ELF-1 (cell line): ENCODE results near the gene DCTN1.
"Not testable (repeated sequence)": the region's sequence is repeated elsewhere in the genome, so short reads cannot be mapped to it uniquely, and the experiment has no call there.

Experiments
- DNase-seq: peaks from one replicate; pipeline ENCODE4 v3.0.0-alpha.2; 2016; ENCODE audit warnings: low read depth, low spot score

Gene DCTN1

DNA sequence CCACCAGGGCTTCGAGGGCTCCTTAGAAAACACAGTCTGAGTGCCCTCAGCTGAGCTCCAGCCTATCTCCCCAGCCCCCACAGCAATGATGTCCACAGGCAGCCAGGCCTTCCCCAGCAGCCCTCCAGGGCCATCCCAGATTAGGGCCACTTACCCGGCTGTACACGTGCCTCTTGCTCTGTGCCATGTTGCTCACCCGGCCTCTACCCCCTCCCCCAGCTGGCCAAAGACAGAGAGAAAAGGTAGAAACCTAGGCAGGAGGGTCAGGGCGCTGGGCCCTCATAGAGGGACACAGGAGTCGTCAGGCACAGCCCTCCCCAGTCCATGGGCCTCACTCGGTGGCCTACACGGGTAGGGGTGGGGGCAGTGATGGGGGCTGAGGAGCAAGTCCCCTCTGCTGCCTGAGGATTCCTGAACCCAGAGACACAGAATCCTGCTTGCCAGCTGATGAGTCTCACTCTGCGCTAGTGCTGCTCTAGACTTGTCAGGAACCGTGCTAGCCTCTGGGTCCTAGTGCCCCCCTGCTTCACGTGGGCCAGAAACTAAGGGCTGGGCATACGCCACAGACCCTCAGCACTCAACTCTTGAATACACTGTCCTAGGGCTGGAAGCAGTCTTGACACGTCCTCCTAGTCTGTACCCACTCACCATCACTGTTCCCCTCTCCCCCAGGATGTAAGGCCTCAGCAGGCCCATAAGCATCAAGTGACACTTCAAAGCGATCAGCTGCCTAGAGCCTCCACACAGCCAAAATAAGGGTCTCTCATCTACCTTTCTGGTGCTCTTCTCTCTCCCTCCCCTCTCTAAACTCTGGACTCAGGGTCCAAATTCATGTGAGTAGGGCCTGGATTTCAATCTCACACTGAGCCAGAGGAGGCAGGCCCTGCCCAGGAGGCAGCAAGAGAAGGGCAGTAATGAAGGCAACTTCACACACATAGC, at the start of gene DCTN1:
Gene DCTN1, minus strand, starts transcription at position 461 of the 939 bp plus-strand sequence. Its CDS starts 274 bp downstream, at position 187.
- DNase-seq: peak; percentile 43

- no peak for DNase-seq
Observed at GRCh38 chr2:74428675-74429074, 48.6 kb upstream of the DCTN1 start.

GRCh38 chr2:74427551-74427950, 47.4 kb upstream of the DCTN1 start:
- DNase-seq: no peak

- DNase-seq: no peak
Observed at GRCh38 chr2:74426181-74426758, 46.2 kb upstream of the DCTN1 start.

GRCh38 chr2:74425523-74425922, 45.4 kb upstream of the DCTN1 start:
- no peak for DNase-seq

DNA sequence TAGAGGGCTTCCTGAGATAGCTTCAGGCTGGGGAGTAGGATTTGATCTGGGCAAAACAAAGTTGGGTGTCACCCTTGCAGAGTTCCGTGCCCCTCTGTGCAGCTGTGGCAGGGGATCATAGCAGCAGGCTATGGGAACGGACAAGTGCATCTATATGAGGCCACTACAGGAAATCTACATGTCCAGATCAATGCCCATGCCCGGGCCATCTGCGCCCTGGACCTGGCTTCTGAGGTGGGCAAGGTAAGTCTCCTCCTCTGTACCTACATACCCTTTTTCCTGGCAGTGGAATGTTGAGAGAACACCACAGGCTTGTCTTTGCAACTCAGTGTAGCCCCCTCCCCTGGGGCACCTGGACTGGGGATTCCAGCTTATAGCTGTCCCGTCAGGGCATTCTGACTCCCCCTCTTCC, 44.9 kb upstream of the DCTN1 start:
- no peak for DNase-seq

DNA sequence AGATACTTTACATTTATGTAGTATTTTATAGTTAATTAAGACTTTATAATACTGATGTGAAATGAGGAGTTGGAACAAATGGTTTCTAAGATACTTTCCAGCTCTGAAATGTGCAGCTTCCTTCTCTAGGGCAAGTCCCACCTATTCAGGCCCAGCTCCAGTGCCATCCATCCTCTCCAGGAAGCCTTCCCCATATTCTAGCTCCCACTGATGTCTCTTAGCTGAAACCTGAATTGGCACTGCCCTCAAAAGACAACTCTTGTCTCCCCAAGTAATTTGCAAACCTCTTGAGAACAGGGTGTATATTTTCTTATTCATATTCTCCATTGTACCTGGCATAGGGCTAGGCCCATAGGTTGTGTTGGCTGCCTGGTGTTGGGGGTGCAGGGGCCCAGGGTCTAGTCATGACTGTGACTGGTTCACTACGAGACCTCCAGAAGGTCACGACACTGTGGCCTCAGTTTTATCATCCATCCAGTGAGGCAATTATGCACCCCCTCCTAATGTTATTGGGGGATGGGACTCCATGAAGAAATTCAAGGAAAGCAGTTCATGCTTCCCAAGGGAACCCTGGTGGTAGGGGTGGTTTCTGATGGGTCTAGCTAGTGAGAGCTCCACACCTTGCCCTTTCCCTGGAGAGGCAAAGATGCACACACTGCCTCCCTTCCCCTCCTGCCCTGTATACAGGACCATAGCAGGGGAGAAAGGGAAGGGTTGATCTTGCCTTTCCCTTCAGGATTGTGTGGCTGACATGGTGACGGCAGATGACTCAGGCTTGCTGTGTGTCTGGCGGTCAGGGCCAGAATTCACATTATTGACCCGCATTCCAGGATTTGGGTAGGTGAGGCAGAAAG, 44.3 kb upstream of the DCTN1 start:
- no peak for DNase-seq

GRCh38 chr2:74423231-74424095, 43.4 kb upstream of the DCTN1 start:
- no peak for DNase-seq

- DNase-seq: peak; percentile 94
Observed at GRCh38 chr2:74421221-74421870, 41.2 kb upstream of the DCTN1 start, which contains the start of the genes C2orf81 and WDR54. Gene C2orf81, minus strand, starts transcription at chr2:74421619. Its CDS starts 59 bp downstream, at chr2:74421560. Gene WDR54, plus strand, starts transcription at chr2:74421730. Its CDS starts 424 bp downstream, at chr2:74422154.

DNA sequence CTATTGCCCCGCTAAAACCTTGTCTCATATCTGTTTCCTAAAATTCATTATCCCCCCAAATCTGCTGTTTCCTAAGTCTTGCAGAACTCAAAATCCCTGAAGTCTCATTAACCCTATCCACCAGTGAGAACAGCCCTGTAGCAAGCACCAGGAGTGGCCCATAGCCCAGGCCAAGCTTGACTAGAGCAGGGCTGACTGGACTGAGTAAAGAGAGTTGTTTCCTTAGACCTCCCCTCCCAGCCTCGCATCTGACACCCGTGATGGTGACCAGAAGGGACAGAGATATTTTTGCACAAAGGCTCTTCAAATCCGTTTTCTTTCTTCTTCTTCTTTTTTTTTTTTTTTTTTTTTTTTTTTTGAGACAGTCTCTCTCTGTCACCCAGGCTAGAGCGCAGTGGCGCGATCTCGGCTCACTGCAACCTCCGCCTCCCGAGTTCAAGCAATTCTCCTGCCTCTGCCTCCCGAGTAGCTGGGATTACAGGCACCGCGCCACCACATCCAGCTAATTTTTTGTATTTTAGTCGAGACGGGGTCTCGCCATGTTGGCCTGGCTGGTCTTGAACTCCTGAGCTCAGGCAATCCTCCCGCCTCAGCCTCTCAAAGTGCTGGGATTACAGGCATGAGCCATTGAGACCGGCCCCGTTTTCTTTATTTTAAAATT, 40.5 kb upstream of the DCTN1 start:
- DNase-seq: not testable (repeated sequence)

DNA sequence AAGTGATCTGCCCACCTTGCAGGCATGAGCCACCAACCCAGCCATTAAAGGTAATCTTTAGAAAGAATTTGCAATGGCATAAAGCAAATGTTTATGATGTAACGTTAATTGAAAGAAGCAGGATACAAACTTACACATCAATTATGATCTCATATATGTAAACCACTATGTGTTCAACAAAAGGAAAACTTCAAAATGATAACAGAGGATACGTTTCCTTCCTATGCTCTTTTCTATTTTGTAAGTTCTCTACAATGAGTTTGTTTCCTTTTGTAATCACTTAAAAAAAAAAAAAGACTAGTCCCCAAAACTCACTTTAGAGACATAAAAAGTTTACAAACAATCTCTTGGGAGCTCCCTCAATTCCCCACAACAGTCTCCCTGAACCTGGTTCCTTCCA, 39.9 kb upstream of the DCTN1 start:
- DNase-seq: no peak

DNA sequence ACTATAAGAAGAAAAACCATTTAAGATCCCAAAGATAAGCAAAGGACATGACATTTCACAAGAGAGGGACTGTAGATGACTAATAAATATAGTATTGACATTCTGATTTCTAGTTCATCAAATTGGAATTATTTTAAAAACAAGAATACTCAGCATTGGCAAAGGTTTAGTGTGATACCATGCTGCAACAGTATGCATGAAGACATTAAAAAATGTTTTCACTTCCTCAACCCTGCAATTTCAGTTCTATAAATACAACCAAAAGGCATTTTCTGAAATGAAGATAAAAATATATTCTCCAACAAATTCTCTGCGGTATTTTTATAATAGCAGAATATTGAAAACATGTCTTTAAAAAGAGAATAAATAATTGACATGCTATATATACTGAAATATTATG, 39.2 kb upstream of the DCTN1 start:
- DNase-seq: no peak

DNA sequence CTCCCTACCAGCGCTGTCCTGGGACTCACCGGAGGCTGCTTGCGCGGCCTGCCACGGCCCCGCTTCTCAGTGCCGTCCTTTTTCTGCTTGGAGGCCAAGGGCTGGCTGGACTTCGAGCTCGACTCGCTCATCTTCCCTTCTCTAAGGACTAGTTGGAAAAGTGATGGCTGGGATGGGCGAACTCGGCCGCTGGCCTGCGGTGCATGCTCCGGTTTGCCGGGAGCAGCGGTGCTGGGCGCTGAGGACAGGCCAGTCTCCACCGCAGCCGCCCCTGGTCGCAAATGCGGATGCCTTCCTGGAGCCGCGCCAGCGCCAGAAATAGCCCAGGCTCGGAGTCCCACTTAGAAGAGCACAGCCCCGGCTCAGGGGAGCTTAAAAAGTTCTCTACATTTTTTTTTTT, 38.2 kb upstream of the DCTN1 start:
- no peak for DNase-seq

DNA sequence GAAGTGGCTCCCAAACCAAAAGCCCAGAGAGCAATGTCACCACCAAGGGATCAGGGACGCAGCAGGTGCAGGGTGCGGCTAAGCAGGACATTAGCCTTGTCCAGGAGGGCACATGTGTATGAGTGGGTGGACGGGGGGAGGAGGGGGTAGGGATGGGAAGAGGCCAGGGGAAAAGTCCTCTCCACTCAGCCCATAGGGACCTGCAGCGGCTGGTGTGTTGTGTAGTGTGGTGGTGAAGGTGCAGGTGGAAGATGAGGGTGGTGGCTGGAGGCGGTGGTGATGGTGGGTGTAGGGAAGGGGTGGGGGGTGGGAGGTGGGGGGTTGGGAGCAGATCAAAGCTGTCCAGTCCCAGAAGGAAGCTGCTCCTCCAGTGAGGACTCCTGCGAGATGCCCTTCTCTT, 37.7 kb upstream of the DCTN1 start:
- no peak for DNase-seq

DNA sequence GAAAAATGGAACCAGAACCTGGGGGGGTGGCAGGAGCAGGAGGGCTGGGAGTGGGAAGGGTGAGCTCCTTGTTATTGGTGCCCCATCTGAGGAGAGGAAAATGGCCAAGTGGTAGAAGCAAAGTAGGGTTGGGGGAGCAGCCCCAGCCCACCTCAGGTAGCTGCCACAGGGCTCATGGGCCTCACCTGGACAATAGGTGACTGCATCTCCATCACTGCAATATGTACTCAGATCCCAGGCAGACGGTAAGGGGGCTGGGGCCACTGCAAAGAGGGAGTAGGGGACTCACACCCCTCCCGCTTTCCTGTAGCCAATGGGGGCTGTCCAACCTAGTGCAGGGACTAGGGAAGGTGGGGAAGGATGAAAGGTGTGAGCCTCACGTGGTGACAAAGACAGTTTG, 37.1 kb upstream of the DCTN1 start:
- DNase-seq: no peak

DNA sequence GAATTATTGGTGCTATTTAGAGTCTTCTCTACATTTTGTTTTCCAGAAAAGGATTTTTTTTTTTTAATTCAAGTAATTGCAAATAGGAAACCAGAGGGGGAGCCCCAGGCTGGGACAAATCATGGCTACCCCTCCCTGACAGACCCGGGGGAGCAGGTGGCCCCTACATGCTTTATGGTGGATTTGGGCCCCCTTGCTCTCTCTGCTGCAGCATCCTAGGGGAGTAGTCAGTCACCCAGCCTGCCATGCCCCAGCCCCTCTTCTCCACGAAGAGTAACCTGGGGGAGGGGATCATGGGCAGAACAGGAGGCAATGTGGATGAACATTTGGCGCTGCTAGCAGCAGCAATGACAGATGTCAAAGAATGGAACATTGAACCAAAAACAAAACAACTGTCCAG, 36.7 kb upstream of the DCTN1 start:
- no peak for DNase-seq

- DNase-seq: no peak
Observed at GRCh38 chr2:74415762-74416395, 35.8 kb upstream of the DCTN1 start.

GRCh38 chr2:74414881-74415761, 35.0 kb upstream of the DCTN1 start:
- peak; percentile 68 for DNase-seq
